ENCODE measurements around the gene DDI1.

- no peak for TF ChIP-seq CTCF (IDR thresholded peaks at IDR 0.05)
- TF ChIP-seq POLR2A (IDR thresholded peaks at IDR 0.05): no peak
Measured at GRCh38 chr11:104043142-104043541, 6.7 kb downstream of the DDI1 start.

Data from testis (tissue), 2 donors.